HG02943 (cell line): Measurements from ENCODE around the gene KAZN.

Experiments used
- ATAC-seq: cut with Tn5 transposase; IDR thresholded peaks from one replicate; pipeline ENCODE4 v1.9.1; 2021; ENCODE audit warnings: mild to moderate bottlenecking, low read depth, moderate library complexity; ENCODE audit not compliant: unreplicated experiment

KAZN gene

DNA sequence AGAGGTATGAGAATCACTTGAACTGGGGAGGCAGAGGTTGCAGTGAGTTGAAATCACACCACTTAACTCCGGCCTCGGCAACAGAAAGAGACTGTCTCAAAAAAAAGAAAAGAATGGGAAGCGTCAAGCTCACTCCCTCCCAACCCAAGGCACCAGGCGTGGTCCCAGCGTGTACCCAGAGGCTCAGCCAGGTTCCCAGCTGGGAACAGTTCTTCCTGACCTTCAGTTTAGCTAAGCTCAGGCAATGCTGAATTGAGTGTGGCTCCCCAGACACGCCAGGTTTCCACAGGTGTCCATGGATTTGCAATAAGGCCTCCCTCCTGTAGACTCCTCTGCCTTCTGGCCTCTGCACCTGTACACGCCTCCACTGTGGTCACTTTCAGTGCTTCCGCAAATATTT is 414.3 kb downstream of the KAZN start:
- ATAC-seq: no peak

DNA sequence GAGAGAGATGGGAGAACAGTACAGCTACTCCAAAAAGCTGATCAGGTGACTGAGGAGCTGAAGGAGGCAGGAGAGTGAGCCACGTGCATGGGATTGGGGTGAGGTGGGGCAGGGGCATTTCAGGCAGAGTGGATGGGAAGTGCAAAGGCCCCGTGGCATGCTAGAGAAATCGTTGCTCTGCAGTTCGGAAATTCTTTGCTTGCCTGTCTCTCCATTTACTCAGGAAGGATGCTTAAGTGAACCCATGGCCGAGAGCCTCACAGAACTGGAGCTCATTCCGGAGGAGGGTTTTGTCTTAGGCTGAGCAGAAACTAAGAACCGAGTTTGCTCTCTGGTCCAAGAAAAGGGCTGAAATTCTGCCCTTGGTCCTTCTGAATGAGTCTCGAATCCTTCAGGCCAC is 415.3 kb downstream of the KAZN start:
- ATAC-seq: no peak

DNA sequence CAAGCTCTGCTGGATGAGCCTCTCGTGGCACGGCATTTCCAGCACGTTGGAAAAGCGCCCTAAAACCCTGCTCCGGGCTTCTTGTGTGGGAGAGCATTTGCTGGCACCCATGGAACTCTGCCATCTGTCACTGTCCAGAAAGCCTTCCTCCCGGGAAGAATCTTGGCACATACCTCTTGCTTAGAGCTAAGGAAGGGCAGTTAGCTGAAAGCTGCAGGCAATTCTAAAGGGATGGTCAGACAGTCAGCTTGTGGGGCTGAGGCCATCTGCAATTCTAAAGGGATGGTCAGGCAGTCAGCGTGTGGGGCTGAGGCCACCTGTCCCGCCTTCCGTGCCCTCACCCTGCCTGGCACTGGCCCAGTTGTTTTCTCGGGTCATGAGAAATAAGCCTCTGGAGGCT is 416.0 kb downstream of the KAZN start:
- ATAC-seq: no peak

DNA sequence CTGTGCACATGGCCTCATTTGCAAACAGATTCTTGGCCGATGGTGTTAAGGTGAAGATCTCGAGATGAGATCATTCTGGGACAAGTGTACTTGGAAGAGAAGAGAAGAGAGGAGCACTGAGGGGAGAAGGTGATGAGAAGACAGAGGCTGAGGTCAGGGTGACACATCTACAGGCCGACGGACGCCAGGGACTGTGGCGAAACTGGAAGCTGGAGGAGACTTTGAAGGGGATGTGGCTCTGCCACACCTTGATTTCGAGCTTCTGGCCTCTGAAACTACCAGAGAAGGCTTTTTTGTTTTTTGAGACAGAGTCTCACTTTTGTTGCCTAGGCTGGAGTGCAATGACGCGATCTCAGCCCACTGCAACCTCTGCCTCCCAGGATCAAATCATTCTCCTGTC is 417.5 kb downstream of the KAZN start:
- no peak for ATAC-seq

DNA sequence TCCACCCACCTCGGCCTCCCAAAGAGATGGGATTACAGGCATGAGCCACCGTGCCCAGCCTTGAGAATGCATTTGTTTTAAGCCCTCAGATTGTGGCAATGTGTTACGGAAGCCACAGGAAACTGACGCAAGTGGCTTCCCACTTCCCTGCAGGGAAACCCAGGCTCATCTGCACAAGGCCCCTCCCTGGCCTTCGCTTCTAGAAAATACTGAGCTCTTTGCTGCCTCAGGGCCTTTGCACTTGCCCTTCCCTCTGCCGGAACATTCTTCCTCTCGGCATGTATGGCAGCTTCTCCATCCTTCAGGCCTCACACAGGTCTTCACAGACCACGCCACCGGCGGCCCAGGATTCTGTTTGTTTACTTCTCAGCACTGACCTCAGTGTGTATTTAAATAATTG is 418.0 kb downstream of the KAZN start:
- no peak for ATAC-seq

DNA sequence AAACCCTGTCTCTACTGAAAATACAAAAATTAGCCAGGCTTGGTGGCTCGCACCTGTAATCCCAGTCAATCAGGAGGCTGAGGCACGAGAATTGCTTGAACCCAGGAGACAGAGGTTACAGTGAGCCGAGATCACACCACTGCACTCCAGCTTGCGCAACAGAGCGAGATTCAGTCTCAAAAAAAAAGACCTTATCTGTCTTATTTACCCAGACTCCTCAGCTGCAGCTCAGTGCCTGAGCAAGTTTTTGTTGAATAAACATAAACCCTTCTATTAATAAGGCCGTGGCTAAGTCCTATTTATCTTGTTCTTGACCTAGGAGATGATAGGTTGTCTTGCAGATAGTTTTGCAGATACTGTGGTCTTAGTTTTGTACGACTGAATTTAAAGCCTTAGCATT is 418.6 kb downstream of the KAZN start:
- ATAC-seq: no peak

DNA sequence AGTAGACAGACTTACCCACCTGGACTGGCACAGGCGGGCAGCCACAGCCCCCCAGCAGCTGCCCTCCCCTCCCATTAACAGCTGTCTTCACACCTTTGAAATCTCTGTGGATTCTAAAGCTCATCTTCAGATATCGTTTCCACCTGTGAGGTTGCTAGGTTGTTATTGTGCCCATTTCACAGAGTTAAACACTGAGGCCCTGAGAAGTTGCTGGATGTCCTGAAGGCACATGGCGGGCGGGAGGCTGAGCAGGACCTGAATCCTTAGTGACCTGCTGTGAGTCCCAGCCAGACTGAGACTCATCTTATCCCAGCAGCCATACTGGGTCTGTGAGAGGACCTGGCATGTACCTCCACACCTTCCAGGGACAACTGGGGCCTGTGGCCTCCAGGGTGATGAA is 420.3 kb downstream of the KAZN start:
- ATAC-seq: no peak

GRCh38 chr1:15020943-15021745 is 422.7 kb downstream of the KAZN start:
- no peak for ATAC-seq

DNA sequence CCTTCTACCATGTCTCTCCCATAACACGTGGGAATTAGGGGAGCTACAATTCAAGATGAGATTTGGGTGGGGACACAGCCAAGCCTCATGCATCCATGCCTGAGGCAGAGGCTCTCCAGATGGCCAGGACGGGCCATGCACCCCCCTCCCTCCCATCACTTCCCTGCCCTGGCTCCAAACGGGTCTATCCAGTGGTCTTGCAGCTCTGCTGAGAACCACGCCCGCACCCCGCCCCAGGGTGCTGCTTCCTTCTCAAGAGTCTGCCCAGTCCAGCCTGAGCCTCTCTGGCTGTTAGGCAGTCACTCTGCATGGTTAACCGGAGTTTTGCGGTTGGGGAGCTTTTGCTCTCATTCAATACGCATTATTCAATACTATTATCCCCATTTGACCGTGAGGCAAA is 423.6 kb downstream of the KAZN start:
- no peak for ATAC-seq

- ATAC-seq: no peak
These were observed 424.7 kb downstream of the KAZN start for GRCh38 chr1:15023205-15023604.

GRCh38 chr1:15023976-15024375 is 425.5 kb downstream of the KAZN start:
- no peak for ATAC-seq

- ATAC-seq: no peak
These were observed 427.6 kb downstream of the KAZN start for GRCh38 chr1:15026117-15026489.

DNA sequence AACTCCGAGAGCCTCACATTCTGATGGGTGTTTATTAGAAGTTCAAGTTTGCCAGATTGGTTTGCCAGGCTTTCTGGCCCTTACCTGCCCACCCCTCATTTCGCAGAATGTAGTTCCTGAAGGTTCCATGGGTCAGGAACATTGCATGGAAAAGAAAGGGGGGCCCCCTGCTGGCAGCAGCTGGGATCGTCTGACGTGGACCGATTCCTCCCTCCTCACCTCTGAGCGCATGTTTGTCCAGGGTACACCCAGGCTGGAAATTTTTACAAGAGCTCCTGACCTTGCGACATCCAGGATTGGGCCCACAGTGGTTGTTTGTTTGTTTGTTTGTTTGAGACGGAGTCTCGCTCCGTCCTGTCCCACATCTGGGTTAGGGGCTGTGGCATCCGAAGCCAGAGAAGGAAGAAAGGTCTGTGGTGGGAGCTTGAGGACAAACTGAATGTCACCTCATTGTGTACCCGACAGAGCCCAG is 429.1 kb downstream of the KAZN start:
- no peak for ATAC-seq

DNA sequence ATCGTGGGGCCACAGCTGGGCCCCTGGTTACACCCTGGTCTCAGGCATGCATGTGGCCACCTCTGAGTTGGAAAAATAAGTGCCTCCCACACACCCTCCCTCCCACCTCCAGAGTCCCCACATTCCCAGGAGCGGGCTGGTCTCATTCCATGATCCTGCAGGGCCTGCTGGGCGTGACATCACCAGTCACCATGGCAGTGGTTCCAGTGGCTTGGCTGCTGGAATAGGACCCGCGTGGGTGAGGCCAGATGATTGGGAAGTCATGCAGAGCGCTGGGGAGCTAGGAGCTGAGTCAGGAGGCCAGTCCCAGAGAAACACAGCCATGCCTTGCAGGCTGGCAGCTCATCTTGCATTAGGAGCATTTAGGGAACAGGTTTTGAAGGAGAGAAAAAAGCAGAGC is 429.6 kb downstream of the KAZN start:
- no peak for ATAC-seq

DNA sequence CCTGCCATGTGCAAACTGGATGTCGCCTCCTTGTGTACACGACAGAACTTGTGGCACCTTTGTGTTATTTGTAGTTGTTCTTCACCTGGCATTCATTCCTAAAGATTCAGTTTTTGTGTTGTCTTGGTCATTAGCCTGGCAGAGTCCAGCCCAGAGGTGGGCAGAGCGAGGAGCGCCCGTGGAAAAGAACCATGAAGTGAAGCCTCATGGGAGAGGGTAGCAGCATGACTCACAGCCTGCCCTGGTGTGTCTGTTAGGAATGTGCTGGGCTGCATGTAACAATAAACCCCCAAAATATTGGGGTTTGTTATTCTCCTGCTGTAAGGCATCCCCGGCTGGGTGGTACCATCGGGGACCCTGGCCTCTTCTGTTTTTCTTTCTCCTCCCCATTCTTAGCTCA is 430.1 kb downstream of the KAZN start:
- ATAC-seq: no peak

DNA sequence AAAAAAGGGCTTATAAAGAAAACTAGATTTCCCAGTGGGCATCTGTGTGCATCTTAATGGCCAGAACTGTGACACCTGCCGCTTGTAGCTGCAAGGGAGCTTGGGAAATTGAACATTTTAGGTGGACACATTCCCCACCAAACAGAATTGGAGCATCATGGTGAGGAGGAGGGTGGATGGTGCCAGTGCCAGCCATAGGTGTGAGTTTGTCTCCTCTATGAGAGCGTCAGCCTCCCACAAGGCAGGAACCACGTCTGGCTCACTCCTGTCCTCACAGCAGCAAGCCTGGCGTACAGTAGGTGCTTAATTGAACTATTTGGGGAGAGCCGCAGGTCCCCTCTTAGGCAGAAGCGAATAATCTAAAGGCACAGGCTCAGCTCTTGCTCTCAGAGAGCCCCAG is 430.6 kb downstream of the KAZN start:
- no peak for ATAC-seq

DNA sequence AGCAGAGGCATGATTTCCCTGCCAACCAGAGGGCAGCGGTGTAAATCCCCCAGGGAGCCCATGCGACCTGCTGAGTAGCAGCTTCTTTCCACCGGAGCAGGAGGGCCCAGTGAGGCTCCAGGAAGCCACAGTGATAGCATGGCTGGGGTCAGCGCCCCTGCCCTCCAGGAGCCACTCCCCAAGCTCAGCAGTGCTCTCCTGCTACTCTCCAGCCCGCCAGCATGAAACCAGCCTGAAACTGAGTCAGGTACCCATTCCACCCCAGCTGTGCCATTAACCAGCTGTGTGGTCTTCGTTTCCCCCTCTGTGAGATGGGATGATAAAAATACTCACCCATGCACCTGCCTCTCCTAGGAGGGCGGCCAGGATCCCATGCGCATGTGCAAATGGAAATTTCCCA is 431.3 kb downstream of the KAZN start:
- ATAC-seq: no peak

DNA sequence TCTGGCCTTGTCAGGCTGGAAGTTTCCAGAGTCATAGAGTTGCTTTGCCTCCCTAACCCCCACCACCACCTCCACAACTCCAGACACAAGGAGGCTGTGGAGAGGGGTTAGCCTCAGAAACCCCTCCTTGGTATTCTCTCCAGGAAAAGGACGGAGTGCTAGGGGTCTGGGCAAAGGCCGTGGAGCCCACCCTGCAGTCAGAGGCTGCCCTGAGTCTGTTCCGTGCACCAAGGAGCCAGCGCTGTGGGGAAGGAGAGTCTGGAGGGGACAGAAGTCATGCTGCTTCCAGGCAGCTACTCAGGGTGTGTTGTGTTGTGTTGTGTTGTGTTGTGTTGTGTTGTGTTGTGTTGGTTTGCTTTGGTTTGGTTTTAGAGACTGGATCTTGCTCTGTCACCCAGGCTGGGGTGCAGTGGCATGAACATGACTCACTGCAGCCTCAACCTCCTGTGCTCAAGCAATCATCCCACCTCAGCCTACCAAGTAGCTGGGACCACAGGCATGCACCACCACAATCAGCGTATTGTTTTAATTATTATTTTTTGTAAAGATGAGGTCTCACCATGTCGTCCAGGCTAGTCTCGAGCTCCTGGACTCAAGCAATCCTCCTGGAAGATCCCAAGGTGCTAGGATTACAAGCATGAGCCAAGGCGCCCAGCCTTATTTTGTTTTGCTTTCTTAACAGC is 432.9 kb downstream of the KAZN start:
- ATAC-seq: no peak

DNA sequence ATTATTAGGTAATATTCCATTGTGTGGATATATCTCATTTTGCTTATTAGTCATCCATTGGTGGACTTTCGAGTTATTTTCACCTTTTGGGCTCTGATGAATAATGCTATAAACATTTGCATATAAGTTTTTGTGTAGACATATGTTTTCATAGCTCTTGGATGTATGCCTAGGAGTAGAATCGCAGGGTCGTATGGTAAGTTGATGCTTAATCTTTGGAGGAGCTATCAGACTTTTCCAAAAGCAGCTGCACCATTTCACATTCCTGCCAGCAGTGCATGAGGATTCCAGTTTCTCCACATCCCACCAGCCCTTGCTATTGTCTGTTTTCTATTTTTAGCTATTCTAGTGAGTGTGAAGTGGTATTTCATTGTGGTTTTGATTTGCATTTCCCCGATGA is 434.8 kb downstream of the KAZN start:
- no peak for ATAC-seq

GRCh38 chr1:15034656-15035055 is 436.2 kb downstream of the KAZN start:
- no peak for ATAC-seq

- ATAC-seq: no peak
These were observed 436.8 kb downstream of the KAZN start for GRCh38 chr1:15035236-15035635.

GRCh38 chr1:15036101-15036500 is 437.6 kb downstream of the KAZN start:
- no peak for ATAC-seq
